Stimulated activated CD4-positive, alpha-beta T cell treated with anti-CD3 and anti-CD28 coated beads, TNF-alpha, amount 100 ng/mL, for 4 hours (primary cell): Measurements from ENCODE around the gene FARS2.

Experiments used
- DNase-seq, 3 experiments: peaks; one replicate each; pipeline ENCODE4 v3.0.0-alpha.2; 2020; ENCODE audit warnings: low read depth in 3 of 3

Gene FARS2

DNA sequence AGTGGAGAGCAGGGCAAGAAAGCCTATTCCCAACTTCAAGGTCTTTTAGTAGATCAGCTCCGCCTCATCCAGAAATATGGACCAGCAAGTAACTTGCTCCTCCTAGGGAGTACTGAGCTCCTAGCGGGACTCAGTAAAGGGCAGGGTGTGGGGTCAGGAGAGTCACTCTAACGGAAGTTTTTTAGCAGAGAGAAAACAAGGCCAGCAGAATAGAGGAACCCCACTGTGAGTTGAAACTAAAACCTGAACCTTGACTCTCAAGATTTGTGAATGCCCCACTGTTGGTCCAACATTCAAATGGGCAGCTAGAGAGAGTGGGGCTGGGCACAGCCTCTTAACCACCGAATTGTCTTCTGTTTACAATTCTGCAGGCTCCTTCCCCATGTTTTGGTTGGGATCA is 244.8 kb downstream of the FARS2 start:
- no peak for DNase-seq

- DNase-seq, result no peak
These were observed 245.3 kb downstream of the FARS2 start for GRCh38 chr6:5506597-5506996.

DNA sequence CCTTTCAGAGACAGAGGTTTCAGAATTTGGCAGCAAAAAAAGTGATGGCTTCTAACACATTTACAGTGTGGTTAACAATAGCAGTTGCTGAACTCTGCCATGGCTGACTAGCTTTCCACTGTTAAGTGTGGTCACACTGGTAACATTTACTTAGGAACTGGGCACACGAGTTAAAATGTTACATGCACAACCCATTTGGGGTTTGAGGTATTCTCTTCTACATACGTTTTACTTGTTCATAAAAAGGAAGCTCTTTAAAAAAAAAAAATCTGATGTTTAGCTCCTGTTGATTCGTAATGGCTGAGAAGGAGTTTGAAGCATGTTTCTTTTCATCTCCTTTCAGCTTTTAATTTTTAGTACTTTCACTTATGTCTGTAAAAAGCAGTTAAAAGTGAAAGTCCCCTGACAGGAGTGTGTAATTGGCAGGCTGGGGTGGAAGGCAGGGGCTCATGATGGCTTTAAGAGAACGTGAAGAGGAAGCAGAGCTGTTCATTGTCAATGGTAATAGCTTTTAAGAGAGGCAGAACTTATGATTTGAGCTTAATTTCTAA is 245.9 kb downstream of the FARS2 start:
- no peak for DNase-seq

- no peak for DNase-seq
These were observed 247.8 kb downstream of the FARS2 start for GRCh38 chr6:5509106-5509505.

DNA sequence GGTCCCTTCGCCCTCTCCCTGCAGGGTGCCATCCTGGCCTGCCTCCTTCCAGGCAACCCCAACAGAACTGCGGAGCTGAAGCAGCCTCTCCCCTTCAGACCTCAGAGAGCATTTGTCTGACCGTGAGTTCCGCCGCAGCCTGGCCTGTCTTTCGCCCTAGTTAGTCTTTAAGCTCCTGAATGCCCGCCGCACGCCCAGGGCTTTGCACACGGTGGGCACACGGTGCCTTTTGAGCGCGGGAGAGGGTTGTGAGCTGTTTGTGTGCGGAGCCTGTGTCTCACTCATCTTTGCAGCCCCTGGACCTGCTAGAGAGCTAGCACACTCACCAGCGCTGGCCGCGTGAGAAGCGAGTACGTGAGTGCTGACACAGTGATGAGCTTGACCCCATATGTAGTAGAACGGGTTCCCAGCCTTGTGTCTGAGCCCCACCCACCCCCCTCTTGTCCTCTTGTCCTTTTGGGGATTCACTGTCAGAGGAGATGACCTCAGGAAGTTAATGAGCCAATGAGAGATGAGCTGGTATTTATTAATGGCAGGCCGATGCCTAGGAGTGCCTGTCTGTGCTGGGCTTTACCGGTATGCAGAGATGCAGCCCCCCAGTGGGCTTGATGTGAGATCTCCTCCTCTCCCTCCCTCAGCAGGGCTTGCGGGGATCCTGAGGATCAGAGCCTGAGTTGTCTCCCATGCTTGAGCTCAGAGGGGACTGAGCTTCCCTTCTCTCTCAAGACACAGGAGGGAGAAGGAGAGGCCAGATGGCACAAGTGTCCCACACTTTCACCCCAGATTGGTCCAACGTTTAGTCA is 249.2 kb downstream of the FARS2 start:
- no peak for DNase-seq

DNA sequence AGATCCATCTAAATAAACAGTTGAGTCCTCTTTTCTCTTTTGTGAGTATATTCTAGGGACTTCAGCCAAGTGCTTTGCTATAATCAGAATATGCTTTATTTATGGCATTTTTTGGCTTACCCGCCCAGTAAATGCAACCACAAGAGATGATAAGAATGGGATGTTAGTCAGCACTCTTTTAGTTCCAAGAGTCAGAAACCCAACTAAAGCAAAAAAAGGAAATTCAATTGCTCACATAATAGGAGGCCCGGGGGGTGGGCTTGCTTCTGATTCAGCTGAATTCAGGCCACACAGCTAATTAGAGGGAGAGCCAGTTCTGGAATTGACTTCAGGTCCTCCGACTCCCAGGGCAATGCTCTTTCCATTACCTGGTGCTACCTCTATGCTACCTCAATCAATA is 250.6 kb downstream of the FARS2 start:
- DNase-seq, result no peak

GRCh38 chr6:5512422-5512821 is 251.1 kb downstream of the FARS2 start:
- no peak for DNase-seq

DNA sequence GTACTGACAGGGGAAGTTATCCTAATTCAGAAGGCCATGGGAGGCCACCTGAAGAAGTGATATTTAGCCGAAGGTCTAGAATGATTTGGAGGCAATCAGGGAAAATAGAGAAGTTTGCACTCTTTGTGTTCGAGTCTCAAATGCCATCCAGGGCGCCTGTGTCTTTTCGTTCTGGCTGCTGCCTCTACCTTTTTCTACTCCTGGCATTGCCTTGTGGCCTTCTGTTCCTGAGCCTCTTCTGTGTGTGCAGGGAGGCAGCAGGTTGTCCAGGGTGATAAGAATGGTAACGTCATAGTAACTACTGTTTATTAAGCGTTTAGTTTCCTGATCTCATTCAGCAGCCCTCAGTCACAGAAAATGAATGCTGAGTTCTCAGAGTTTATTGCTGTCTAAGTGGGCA is 252.1 kb downstream of the FARS2 start:
- DNase-seq, result no peak

GRCh38 chr6:5514353-5514752 is 253.0 kb downstream of the FARS2 start:
- DNase-seq, result no peak

DNA sequence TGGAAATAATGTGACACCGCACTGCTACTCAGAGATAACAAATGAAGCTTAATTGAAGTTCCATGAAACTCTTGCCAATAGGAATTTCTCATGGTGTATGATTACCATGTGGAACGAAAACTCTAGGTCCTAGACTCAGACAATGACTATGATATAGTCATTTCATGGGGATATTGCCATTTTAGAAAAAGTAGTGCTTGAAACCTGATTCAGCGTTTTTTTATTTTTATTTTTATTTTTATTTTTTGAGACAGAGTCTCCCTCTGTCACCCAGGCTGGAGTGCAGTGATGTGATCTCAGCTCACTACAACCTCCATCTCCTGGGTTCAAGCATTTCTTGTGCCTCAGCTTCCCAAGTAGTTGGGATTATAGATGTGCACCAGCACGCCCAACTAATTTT is 253.9 kb downstream of the FARS2 start:
- DNase-seq, result no peak

DNA sequence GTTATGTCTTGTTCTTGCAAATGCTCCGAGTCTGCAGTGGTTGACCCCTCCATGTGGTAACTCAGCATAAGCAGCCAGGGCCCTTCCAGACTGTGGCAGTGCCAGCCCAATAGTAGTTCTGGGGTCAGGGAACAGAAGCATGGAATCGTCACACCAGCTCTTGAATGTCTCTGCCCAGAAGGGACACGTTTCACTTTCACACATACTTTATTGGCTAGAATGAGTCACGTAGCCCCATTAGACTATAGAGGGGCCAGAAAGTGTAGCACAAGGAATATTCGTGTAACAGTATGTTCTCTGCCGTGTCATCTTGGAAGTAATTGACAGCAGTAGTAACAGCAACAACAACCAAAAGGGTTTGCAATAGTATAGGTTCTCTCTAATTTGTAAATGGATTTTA is 254.7 kb downstream of the FARS2 start:
- DNase-seq, result no peak

DNA sequence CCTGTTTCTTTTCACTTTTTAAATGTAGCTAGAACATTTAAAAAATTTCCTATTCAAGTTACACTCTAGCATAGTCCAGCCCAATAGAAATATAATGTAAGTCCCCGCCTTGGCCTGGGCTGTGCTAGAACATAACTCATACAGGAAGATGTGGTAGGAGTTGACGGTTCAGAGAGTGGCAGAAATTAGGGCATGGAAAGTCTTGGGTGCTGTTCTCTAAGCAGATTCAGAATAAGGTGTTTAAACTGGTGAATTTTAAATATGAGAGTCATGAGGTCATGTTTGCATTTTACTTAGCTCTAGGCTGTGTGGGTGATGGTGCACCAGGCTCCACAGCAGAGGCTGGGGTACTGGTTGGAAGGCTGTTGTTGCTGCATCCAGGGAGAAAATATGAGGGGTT is 256.5 kb downstream of the FARS2 start:
- DNase-seq, result no peak

- no peak for DNase-seq
These were observed 257.7 kb downstream of the FARS2 start for GRCh38 chr6:5518936-5519491.

- no peak for DNase-seq
These were observed 259.5 kb downstream of the FARS2 start for GRCh38 chr6:5520796-5521195.

DNA sequence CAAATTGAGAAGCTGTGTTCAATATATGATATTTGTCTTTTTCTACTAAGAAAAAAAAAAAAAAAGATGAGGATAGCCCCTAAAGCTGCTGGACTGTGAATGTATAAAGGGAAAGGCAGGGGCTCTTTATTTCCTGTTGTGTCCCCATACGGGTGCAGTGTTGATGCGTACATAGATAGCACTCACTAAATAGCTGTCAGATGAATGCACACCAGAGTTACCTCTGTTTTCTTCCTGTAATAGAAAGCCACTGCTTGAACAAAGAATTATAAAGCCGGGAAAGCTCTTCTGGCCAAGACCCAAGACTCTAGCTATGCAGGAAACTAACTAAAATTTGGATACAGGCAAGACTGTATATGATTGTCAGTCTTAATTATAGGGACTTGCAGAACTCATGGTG is 260.0 kb downstream of the FARS2 start:
- no peak for DNase-seq

- DNase-seq, result no peak
These were observed 260.8 kb downstream of the FARS2 start for GRCh38 chr6:5522147-5522546.

- no peak for DNase-seq
These were observed 262.8 kb downstream of the FARS2 start for GRCh38 chr6:5524110-5524509.

GRCh38 chr6:5525209-5525608 is 263.9 kb downstream of the FARS2 start:
- DNase-seq, result no peak

GRCh38 chr6:5529015-5529414 is 267.7 kb downstream of the FARS2 start:
- DNase-seq, result no peak

- DNase-seq, result no peak
These were observed 268.4 kb downstream of the FARS2 start for GRCh38 chr6:5529733-5530132.

DNA sequence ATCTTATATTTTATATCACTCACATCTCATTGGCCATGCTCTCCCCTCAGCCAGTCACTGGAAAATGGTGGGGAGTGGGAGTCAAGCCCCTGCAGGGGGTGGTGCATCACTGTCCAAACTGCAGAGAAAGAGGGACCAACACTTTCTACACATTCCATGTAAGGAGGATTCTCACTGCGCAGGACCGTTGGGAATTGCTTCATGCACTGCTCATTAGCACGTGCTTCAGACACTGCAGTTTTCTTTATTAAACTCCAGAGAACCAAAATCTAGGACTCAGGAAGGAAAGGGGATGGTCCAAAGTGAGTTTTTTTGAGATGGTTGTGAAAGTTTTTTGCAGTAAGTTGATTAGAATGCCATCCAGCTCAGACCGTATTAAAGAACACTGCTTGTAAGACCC is 269.8 kb downstream of the FARS2 start:
- DNase-seq, result no peak

DNA sequence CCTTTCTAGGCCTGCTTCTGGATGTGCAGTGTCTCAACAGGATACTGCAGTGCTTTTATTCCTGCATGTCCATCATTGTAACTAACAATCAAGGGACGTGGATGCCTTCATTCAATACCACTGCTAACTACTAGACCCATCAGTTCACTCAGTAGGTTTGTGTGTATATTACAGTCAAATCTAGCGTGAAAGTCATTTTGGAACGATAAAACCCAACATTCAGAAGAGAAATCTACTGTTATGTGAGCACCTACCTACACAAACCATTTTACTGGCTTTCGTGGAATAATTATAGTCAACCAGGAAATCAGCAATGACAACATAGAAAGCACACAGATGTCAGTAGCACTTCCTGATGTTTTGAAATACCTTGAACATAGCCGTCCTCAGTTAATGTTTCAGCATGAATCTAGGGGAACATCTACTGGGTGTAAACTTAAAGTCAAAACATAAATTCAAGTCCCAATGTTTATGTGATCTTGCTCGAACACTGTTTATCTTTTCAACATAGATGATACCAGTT is 270.6 kb downstream of the FARS2 start:
- no peak for DNase-seq

DNA sequence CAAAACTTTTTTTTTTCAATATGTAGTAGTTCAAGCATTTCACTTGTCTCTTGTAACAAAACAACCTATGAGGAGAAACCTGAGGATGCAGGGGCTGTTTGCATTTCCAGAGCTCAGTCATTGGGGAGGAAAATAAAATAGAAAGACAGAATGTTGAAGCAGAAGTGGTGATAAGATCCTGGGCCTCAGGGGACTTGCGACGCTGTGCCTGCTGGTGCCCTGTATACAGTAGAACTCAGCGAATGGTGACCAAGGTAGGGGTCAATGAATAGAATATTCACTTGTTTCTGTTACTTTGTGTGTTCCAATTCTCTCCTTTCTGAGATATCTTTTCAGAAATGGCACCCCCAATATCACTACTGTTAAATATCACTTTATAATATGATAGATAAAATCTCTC is 271.6 kb downstream of the FARS2 start:
- DNase-seq, result no peak
